ENCODE results near the gene PRMT9.

- TF ChIP-seq POLR2A (IDR thresholded peaks at IDR 0.05; ENCODE audit: low read length) (no peak), GATA1 (IDR thresholded peaks at IDR 0.05; ENCODE audit: low read depth, low read length) (no peak)
Observed at GRCh38 chr4:147599769-147600168, 84.2 kb downstream of the PRMT9 start.
